GM23338 (cell line): ENCODE measurements around the gene KLC1.

ENCODE experiments used
- EZH2 ChIP-seq: fragments of 200-600 bp; sonication (generic); IDR thresholded peaks from one replicate; pipeline ENCODE4 v1.8.0; 2017; ENCODE audit warnings: antibody characterized with exemption, mild to moderate bottlenecking, low read depth; ENCODE audit not compliant: unreplicated experiment
- POLR2AphosphoS5 ChIP-seq: IDR thresholded peaks from 2 replicates; pipeline ENCODE4 v1.6.1; 2016; ENCODE audit warnings: antibody characterized with exemption, low read depth
- TF ChIP-seq, protein P1 (sequence below), 2 experiments: fragments of 200-600 bp in 1 of 2; sonication (generic) in 1 of 2; conservative IDR thresholded peaks; 2 replicates each; pipeline versions ENCODE4 v1.5.1 to v1.6.1; 2016 to 2017; ENCODE audit warnings: antibody characterized with exemption in 2 of 2, low read depth in 2 of 2, mild to moderate bottlenecking in 2 of 2, moderate library complexity in 1 of 2
- TF ChIP-seq, protein P2 (sequence below): IDR thresholded peaks from one replicate; pipeline ENCODE4 v1.6.1; 2018; ENCODE audit warnings: antibody characterized with exemption; ENCODE audit not compliant: unreplicated experiment

DNA sequence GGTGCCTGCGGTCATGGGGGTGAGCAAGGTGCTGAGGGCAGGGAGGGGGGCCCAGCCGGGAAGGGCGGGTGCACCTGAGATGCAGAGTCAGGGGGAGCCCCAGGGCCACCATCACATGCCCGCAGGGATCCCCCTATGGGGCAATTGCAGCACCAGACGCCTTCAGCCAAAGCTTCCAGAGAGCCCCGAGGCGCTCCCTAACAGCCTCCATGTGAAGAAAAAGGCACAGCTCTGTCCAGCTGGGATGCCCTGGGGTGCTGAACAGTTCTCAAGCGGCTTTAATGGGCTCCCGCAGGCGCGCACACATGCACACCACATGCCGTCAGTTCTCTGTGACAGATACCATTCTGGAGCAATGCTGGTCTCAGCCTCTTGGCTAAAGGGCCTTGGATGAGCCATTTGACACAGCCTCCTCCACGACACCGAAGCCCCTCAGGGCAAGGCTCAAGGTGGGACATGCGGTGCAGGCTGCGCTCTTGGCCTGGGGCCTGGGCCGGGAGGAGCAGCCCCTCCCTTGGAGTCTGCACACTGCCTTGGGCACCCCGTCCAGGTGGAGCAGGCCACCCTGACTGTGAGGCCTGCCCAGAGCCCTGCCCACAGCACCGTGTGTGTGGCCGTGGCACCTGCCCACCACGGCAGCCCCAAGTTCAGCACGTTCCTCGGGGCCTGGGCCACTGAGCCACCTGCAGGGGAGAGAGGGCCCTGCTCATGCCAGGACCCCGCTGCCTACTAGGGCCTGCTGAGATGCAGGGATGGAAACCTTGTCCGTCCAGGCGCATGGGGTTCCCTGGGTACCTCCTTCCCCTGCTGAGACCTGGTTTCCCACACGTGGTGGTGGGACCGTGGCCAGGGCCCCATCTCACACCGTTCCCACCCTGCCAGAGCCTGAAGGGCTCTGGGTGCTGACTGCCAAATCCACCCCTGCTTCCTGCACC lies 78.6 kb downstream of the KLC1 start:
- TF ChIP-seq, protein P1, sequence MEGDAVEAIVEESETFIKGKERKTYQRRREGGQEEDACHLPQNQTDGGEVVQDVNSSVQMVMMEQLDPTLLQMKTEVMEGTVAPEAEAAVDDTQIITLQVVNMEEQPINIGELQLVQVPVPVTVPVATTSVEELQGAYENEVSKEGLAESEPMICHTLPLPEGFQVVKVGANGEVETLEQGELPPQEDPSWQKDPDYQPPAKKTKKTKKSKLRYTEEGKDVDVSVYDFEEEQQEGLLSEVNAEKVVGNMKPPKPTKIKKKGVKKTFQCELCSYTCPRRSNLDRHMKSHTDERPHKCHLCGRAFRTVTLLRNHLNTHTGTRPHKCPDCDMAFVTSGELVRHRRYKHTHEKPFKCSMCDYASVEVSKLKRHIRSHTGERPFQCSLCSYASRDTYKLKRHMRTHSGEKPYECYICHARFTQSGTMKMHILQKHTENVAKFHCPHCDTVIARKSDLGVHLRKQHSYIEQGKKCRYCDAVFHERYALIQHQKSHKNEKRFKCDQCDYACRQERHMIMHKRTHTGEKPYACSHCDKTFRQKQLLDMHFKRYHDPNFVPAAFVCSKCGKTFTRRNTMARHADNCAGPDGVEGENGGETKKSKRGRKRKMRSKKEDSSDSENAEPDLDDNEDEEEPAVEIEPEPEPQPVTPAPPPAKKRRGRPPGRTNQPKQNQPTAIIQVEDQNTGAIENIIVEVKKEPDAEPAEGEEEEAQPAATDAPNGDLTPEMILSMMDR (conservative IDR thresholded peaks at IDR 0.05; ENCODE audit: low read depth in 2 of 2) = no peak
- TF ChIP-seq POLR2AphosphoS5 = no peak; the same call in 1 of the 2 replicates
- no peak for TF ChIP-seq EZH2
- TF ChIP-seq, protein P2, sequence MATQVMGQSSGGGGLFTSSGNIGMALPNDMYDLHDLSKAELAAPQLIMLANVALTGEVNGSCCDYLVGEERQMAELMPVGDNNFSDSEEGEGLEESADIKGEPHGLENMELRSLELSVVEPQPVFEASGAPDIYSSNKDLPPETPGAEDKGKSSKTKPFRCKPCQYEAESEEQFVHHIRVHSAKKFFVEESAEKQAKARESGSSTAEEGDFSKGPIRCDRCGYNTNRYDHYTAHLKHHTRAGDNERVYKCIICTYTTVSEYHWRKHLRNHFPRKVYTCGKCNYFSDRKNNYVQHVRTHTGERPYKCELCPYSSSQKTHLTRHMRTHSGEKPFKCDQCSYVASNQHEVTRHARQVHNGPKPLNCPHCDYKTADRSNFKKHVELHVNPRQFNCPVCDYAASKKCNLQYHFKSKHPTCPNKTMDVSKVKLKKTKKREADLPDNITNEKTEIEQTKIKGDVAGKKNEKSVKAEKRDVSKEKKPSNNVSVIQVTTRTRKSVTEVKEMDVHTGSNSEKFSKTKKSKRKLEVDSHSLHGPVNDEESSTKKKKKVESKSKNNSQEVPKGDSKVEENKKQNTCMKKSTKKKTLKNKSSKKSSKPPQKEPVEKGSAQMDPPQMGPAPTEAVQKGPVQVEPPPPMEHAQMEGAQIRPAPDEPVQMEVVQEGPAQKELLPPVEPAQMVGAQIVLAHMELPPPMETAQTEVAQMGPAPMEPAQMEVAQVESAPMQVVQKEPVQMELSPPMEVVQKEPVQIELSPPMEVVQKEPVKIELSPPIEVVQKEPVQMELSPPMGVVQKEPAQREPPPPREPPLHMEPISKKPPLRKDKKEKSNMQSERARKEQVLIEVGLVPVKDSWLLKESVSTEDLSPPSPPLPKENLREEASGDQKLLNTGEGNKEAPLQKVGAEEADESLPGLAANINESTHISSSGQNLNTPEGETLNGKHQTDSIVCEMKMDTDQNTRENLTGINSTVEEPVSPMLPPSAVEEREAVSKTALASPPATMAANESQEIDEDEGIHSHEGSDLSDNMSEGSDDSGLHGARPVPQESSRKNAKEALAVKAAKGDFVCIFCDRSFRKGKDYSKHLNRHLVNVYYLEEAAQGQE = no peak
